Testis (tissue), 3 donors: ENCODE results near the gene NAA16. TPM values are rescaled to one million over a fixed set of nuclear protein-coding genes. Genes with fewer than 3 reads are reported as not detected.

Source experiments
- DNase-seq: peaks from one replicate; pipeline ENCODE4 v3.0.0-alpha.2; 2019
- H3K27ac ChIP-seq, 2 donors: fragments of 200-600 bp; sonication (generic); one replicate each; pipeline ENCODE4 v1.5.1; 2019
- H3K27me3 ChIP-seq: fragments of 200-600 bp; sonication (generic); one replicate; pipeline ENCODE4 v1.5.1; 2019
- H3K36me3 ChIP-seq: fragments of 200-600 bp; sonication (generic); one replicate; pipeline ENCODE4 v1.5.1; 2017; ENCODE audit warnings: low read depth; ENCODE audit errors: missing control alignments
- H3K4me1 ChIP-seq: fragments of 200-600 bp; sonication (generic); one replicate; pipeline ENCODE4 v1.5.1; 2019
- H3K4me3 ChIP-seq, 2 donors: fragments of 200-600 bp; sonication (generic); one replicate each; pipeline ENCODE4 v1.5.1; 2017 to 2019
- H3K9me3 ChIP-seq: fragments of 200-600 bp; sonication (generic); one replicate; pipeline ENCODE4 v1.5.1; 2017
- CTCF ChIP-seq, 3 experiments: fragments of 450-650 bp in 2 of 3; fragments of 200-600 bp in 1 of 3; sonication (generic) in 1 of 3; IDR thresholded peaks; one replicate each; pipeline ENCODE4 v1.5.1; 2016 to 2019; ENCODE audit warnings: antibody characterized with exemption in 3 of 3, mild to moderate bottlenecking in 2 of 3, moderate library complexity in 1 of 3
- POLR2A ChIP-seq: fragments of 450-650 bp; IDR thresholded peaks from one replicate; pipeline ENCODE4 v1.6.1; 2017; ENCODE audit warnings: antibody characterized with exemption, mild to moderate bottlenecking, moderate library complexity
- WGBS, 2 donors: methylation state at CpG; one replicate each; pipeline ENCODE4 v1.1.5; 2018; 5-methylcytosine and 5-hydroxymethylcytosine counted together
- intact Hi-C: fragments of 100-400 bp; cut with DNase I; formaldehyde crosslinking; loops from one replicate; pipeline ENCODE4 v1.15.1; 2023; ENCODE audit warnings: low total_unique reads
- polyA plus RNA-seq: library from polyadenylated mRNA; stranded (reverse); fragments of 350-450 nt; fragmentation: Illumina TruSeq; extraction: RNeasy Lipid Tissue Mini Kit (QIAGEN cat#74804); gene quantifications from one replicate; pipeline ENCODE4 v1.2.3, GENCODE V29; 2014; ENCODE audit warnings: low read depth, low replicate concordance; ENCODE audit not compliant: insufficient read depth
- total RNA-seq, 2 donors: library from RNA; depleted of rRNA; stranded (reverse); fragments of >200 nt; gene quantifications; one replicate each; pipeline ENCODE4 v1.2.3, GENCODE V29; 2016

The NAA16 gene
- total and polyA plus RNA-seq, 3 donors from 2014 or later = 18.5 to 38.0 (median 33.1) TPM

GRCh38 chr13:41387576-41387975 lies 76.5 kb downstream of the NAA16 start:
- no peaks in the 10 kb centered on the region for H3K9me3 ChIP-seq
- H3K4me3 ChIP-seq = no peak overlapping the region
- no peak overlapping the region for H3K27ac ChIP-seq
- no peaks in the 10 kb centered on the region for H3K27me3 ChIP-seq
- TF ChIP-seq CTCF (IDR thresholded peaks at IDR 0.05) (no peak), POLR2A (no peak)
- WGBS, 2 donors = 67 to 71% methylated on average over 3 of the region's 3 CpGs
- no peak for DNase-seq
- intact Hi-C loops = no loop called here
- H3K36me3 ChIP-seq = no peaks in the 10 kb centered on the region
- no peaks in the 10 kb centered on the region for H3K4me1 ChIP-seq

GRCh38 chr13:41388143-41388881 lies 77.2 kb downstream of the NAA16 start:
- Histone ChIP-seq H3K27ac (no peak overlapping the region), H3K9me3 (no peaks in the 10 kb centered on the region), H3K4me3 (no peak overlapping the region), H3K27me3 (no peaks in the 10 kb centered on the region), H3K36me3 (no peaks in the 10 kb centered on the region), H3K4me1 (no peaks in the 10 kb centered on the region)
- DNase-seq = no peak
- intact Hi-C loops = no loop called here
- 84 to 87% methylated on average over 6 of the region's 6 CpGs for WGBS, 2 donors
- no peak for TF ChIP-seq POLR2A

- TF ChIP-seq POLR2A (no peak), CTCF (IDR thresholded peaks at IDR 0.05) (no peak)
- 94 to 95% methylated on average over 1 of the region's 1 CpG for WGBS, 2 donors
- Histone ChIP-seq H3K4me3 (no peak overlapping the region), H3K27ac (no peak overlapping the region), H3K36me3 (no peaks in the 10 kb centered on the region), H3K4me1 (no peaks in the 10 kb centered on the region), H3K27me3 (no peaks in the 10 kb centered on the region), H3K9me3 (no peaks in the 10 kb centered on the region)
- intact Hi-C loops = no loop called here
- no peak for DNase-seq
These were observed 78.5 kb downstream of the NAA16 start for GRCh38 chr13:41389580-41389979.

- H3K27ac ChIP-seq = no peak overlapping the region
- TF ChIP-seq POLR2A (no peak), CTCF (IDR thresholded peaks at IDR 0.05) (no peak)
- intact Hi-C loops = no loop called here
- H3K9me3 ChIP-seq = no peaks in the 10 kb centered on the region
- DNase-seq = no peak
- WGBS, 2 donors = 88 to 100% methylated on average over 1 of the region's 1 CpG
- H3K4me1 ChIP-seq = no peaks in the 10 kb centered on the region
- no peak overlapping the region for H3K4me3 ChIP-seq
- no peaks in the 10 kb centered on the region for H3K27me3 ChIP-seq
- H3K36me3 ChIP-seq = no peaks in the 10 kb centered on the region
These were observed 83.1 kb downstream of the NAA16 start for GRCh38 chr13:41394166-41394565.

GRCh38 chr13:41398494-41399170 lies 87.6 kb downstream of the NAA16 start:
- DNase-seq = no peak
- Histone ChIP-seq H3K36me3 (no peaks in the 10 kb centered on the region), H3K4me3 (no peak overlapping the region), H3K9me3 (no peaks in the 10 kb centered on the region), H3K27ac (no peak overlapping the region), H3K27me3 (no peaks in the 10 kb centered on the region), H3K4me1 (no peaks in the 10 kb centered on the region)
- TF ChIP-seq CTCF (IDR thresholded peaks at IDR 0.05) (no peak), POLR2A (no peak)
- WGBS, 2 donors = 59 to 73% methylated on average over 7 of the region's 7 CpGs
- intact Hi-C loops = no loop called here
